K562 (cell line): Measurements from ENCODE around the gene CPZ. TPM values are rescaled to one million over a fixed set of nuclear protein-coding genes. Genes with fewer than 3 reads are reported as not detected.

Experiments
- ATAC-seq: fragments of 200-7000 bp; cut with Tn5 transposase; 3 replicates; pipeline ENCODE4 v1.9.1; 2020; ENCODE audit warnings: moderate library complexity
- BruUV-seq: library from RNA; stranded (reverse); fragments of 400-500 nt; replicated peaks from 2 replicates; lab custom pipeline; 2021; lab: Mats Ljungman, UMichigan
- CTCF ChIA-PET: fragments of 300-600 bp; formaldehyde crosslinking; extraction: SDS; loops from one replicate; lab custom pipeline; 2021; ENCODE audit warnings: low intra/inter-chr PET ratio; lab: Yijun Ruan, JAX
- POLR2A ChIA-PET: fragments of 300-600, 350-650 bp; sonication (Branson Sonifier 250); formaldehyde crosslinking; extraction: SDS; loops from one replicate; lab custom pipeline; 2021; ENCODE audit warnings: antibody characterized with exemption, inconsistent platforms; lab: Yijun Ruan, JAX
- DNase-seq, 4 experiments: peaks; one replicate each; pipeline versions ENCODE4 v3.0.0 to v3.0.0-alpha.2; 2011 to 2018; ENCODE audit warnings: low spot score in 3 of 4, mixed read lengths in 3 of 4; ENCODE audit errors: extremely low read depth in 1 of 4
- FAIRE-seq: peaks from 2 replicates; lab custom pipeline; 2011; peaks lifted over from hg19 to GRCh38; lab: Jason Lieb, UNC
- H2AFZ ChIP-seq: 2 replicates; pipeline ENCODE4 v1.6.0; 2011; ENCODE audit warnings: low read depth, low read length, control low read depth, inconsistent platforms
- H3K27ac ChIP-seq: fragments of 200-600 bp; 3 replicates; pipeline ENCODE4 v1.8.0; 2011; ENCODE audit warnings: low read depth, mild to moderate bottlenecking, control low read depth, inconsistent platforms, low read length, moderate library complexity, mixed read lengths; ENCODE audit errors: extremely low read depth
- H3K27me3 ChIP-seq, 2 experiments: fragments of 300-600 bp in 1 of 2; 2 replicates in 1 of 2; 3 replicates in 1 of 2; pipeline versions ENCODE4 v1.6.0 to v1.8.0; 2011; ENCODE audit warnings: inconsistent platforms in 2 of 2, low read length in 2 of 2, mild to moderate bottlenecking in 1 of 2, mixed read lengths in 1 of 2, moderate library complexity in 1 of 2; ENCODE audit not compliant: control insufficient read depth in 2 of 2, insufficient read depth in 2 of 2
- H3K36me3 ChIP-seq: fragments of 300-600 bp; 3 replicates; pipeline ENCODE4 v1.8.0; 2011; ENCODE audit warnings: mild to moderate bottlenecking, low read length, inconsistent platforms; ENCODE audit not compliant: control insufficient read depth, insufficient read depth
- H3K4me1 ChIP-seq, 2 experiments: fragments of 200-600 bp in 1 of 2; replicated peaks in 1 of 2; 2 replicates in 1 of 2; 3 replicates in 1 of 2; pipeline versions ENCODE4 v1.5.1 to v1.8.0; 2011; ENCODE audit warnings: inconsistent platforms in 2 of 2, low read length in 2 of 2, mild to moderate bottlenecking in 1 of 2, mixed read lengths in 1 of 2, moderate library complexity in 1 of 2; ENCODE audit not compliant: control insufficient read depth in 2 of 2, insufficient read depth in 2 of 2
- H3K4me2 ChIP-seq: 2 replicates; pipeline ENCODE4 v1.6.1; 2011; ENCODE audit warnings: low read length, control low read depth, inconsistent platforms, mixed read lengths; ENCODE audit not compliant: insufficient read depth
- H3K4me3 ChIP-seq: fragments of 200-600 bp; sonication (generic), shearing (Covaris generic); 2 replicates; pipeline ENCODE4 v1.5.1; 2016; ENCODE audit warnings: control low read depth, inconsistent platforms
- H3K79me2 ChIP-seq: fragments of 200-600 bp; 3 replicates; pipeline ENCODE4 v1.8.0; 2011; ENCODE audit warnings: low read length, inconsistent platforms; ENCODE audit not compliant: control insufficient read depth, insufficient read depth
- H3K9ac ChIP-seq, 2 experiments: 2 replicates each; pipeline versions ENCODE4 v1.6.0 to v1.6.1; 2011; ENCODE audit warnings: low read depth in 2 of 2, low read length in 2 of 2, control low read depth in 1 of 2, inconsistent platforms in 1 of 2, mild to moderate bottlenecking in 1 of 2, mixed read lengths in 1 of 2; ENCODE audit not compliant: insufficient read depth in 1 of 2
- H3K9me1 ChIP-seq: one replicate; pipeline ENCODE4 v1.6.0; 2011; ENCODE audit warnings: inconsistent platforms, mild to moderate bottlenecking, low read length, moderate library complexity; ENCODE audit not compliant: control insufficient read depth, insufficient read depth
- H3K9me3 ChIP-seq: replicated peaks from 2 replicates; pipeline ENCODE4 v1.5.1; 2011; ENCODE audit warnings: low read depth, low read length, inconsistent platforms; ENCODE audit not compliant: control insufficient read depth, insufficient read depth
- H4K20me1 ChIP-seq: replicated peaks from 2 replicates; pipeline ENCODE4 v1.6.1; 2011; ENCODE audit warnings: low read length, inconsistent platforms, mixed read lengths; ENCODE audit not compliant: control insufficient read depth, insufficient read depth
- ARID2 ChIP-seq: fragments of 450-650 bp; IDR thresholded peaks from 2 replicates; pipeline ENCODE4 v1.6.1; 2017; ENCODE audit warnings: antibody characterized with exemption, mild to moderate bottlenecking
- CHD2 ChIP-seq: IDR thresholded peaks from 2 replicates; pipeline ENCODE4 v1.6.1; 2011; ENCODE audit warnings: low read depth, low read length
- DNMT1 ChIP-seq: fragments of 450-650 bp; IDR thresholded peaks from 2 replicates; pipeline ENCODE4 v1.6.1; 2016; ENCODE audit warnings: antibody characterized with exemption, mild to moderate bottlenecking
- ELF1 ChIP-seq: fragments of 200-800 bp; sonication (Bioruptor generic); IDR thresholded peaks from 2 replicates; pipeline ENCODE4 v1.6.1; 2016; ENCODE audit warnings: missing genetic modification characterization, missing compliant biosample characterization
- LARP7 ChIP-seq: fragments of 450-650 bp; IDR thresholded peaks from 2 replicates; pipeline ENCODE4 v1.6.1; 2016
- MBD2 ChIP-seq: sonication (generic); IDR thresholded peaks from 2 replicates; pipeline ENCODE4 v1.6.1; 2016; ENCODE audit warnings: low read depth, borderline replicate concordance
- NFE2L1 ChIP-seq: fragments of 450-650 bp; IDR thresholded peaks from 2 replicates; pipeline ENCODE4 v1.6.1; 2016; ENCODE audit warnings: missing genetic modification characterization, low read depth, mild to moderate bottlenecking, missing compliant biosample characterization, moderate library complexity, borderline replicate concordance
- NR2C2 ChIP-seq, 2 experiments: fragments of 200-800 bp in 1 of 2; sonication (Bioruptor generic) in 1 of 2; sonication (generic) in 1 of 2; formaldehyde crosslinking in 1 of 2; IDR thresholded peaks; 2 replicates each; pipeline versions ENCODE4 v1.6.1 to v1.8.0; 2016 to 2022; ENCODE audit warnings: mild to moderate bottlenecking in 1 of 2, missing compliant biosample characterization in 1 of 2, missing genetic modification characterization in 1 of 2, missing genetic modification reagents in 1 of 2
- POLR2H ChIP-seq: IDR thresholded peaks from 2 replicates; pipeline ENCODE4 v1.6.1; 2016; ENCODE audit warnings: missing genetic modification characterization, low read depth, mild to moderate bottlenecking, control low read depth, missing compliant biosample characterization, moderate library complexity
- PRPF4 ChIP-seq: fragments of 200-400 bp; formaldehyde crosslinking; IDR thresholded peaks from one replicate; pipeline ENCODE4 v1.6.1; 2017; ENCODE audit warnings: low read length, low read depth, mild to moderate bottlenecking; ENCODE audit not compliant: insufficient read depth, poor library complexity, severe bottlenecking
- RFX7 ChIP-seq: fragments of 250-450 bp; sonication (Bioruptor Pico); IDR thresholded peaks from 2 replicates; pipeline ENCODE4 v1.5.1; 2021; ENCODE audit warnings: mild to moderate bottlenecking
- SAP30 ChIP-seq: fragments of 200-600 bp; sonication (generic); IDR thresholded peaks from 2 replicates; pipeline ENCODE4 v1.6.1; 2012; ENCODE audit warnings: borderline replicate concordance, low read depth, mild to moderate bottlenecking, moderate library complexity, low read length, control low read depth, inconsistent platforms; ENCODE audit not compliant: insufficient read depth, poor library complexity, severe bottlenecking
- SMAD4 ChIP-seq: fragments of 250-450 bp; sonication (Bioruptor Pico); conservative IDR thresholded peaks from 2 replicates; pipeline ENCODE4 v1.8.0; 2021; ENCODE audit warnings: inconsistent platforms, mild to moderate bottlenecking, moderate library complexity
- SP2 ChIP-seq: IDR thresholded peaks from 2 replicates; pipeline ENCODE4 v1.6.1; 2011; ENCODE audit warnings: mild to moderate bottlenecking, low read depth, low read length, moderate library complexity; ENCODE audit not compliant: poor library complexity, severe bottlenecking; ENCODE audit errors: extremely low read depth
- ZBTB17 ChIP-seq: fragments of 450-650 bp; formaldehyde crosslinking; IDR thresholded peaks from 2 replicates; pipeline ENCODE4 v1.4.0; 2020; ENCODE audit warnings: mild to moderate bottlenecking
- WGBS: fragments of 100-300 bp; shearing (Covaris generic); methylation state at CpG from one replicate; pipeline ENCODE4 v1.1.6; 2016; ENCODE audit warnings: low coverage, mixed read lengths; ENCODE audit not compliant: insufficient coverage; ENCODE audit errors: missing lambda C conversion rate; 5-methylcytosine and 5-hydroxymethylcytosine counted together
- in situ Hi-C: fragments of 300-500 bp; cut with MboI; formaldehyde crosslinking; loops from 4 replicates; pipeline ENCODE4 v1.15.0; 2018; ENCODE audit warnings: inconsistent platforms, mixed read lengths
- intact Hi-C: fragments of 100-400 bp; cut with micrococcal nuclease; formaldehyde crosslinking; loops from 2 replicates; pipeline ENCODE4 v1.14.2; 2022
- polyA plus RNA-seq, 8 experiments: library from polyadenylated mRNA; depleted of rRNA in 4 of 8; stranded (reverse) in 5 of 8; unstranded in 3 of 8; fragments of >200 nt; fragmentation: Nextera tagmentation in 2 of 8; fragmentation: Illumina TruSeq in 1 of 8; extraction: Ambion mirVana in 2 of 8; extraction: Trizol in 1 of 8; gene quantifications; 2 replicates each; pipeline versions ENCODE4 v1.2.1 to v1.2.3, GENCODE V29; 2011 to 2014; ENCODE audit warnings: inconsistent platforms in 1 of 8, missing spikeins in 1 of 8
- total RNA-seq, 7 experiments: library from RNA; depleted of rRNA in 6 of 7; stranded (reverse); fragments of >200 nt in 6 of 7; fragmentation: Illumina TruSeq in 2 of 7; extraction: Trizol in 2 of 7; gene quantifications; 2 replicates each; pipeline versions ENCODE4 v1.2.1 to v1.2.3, GENCODE V29; 2011 to 2021; ENCODE audit warnings: low replicate concordance in 1 of 7
- TF ChIP-seq, protein P1 (sequence below): sonication (generic); formaldehyde crosslinking; IDR thresholded peaks from 2 replicates; pipeline ENCODE4 v1.5.0; 2020; ENCODE audit warnings: missing genetic modification reagents
- TF ChIP-seq, protein P2 (sequence below): fragments of 450-650 bp; formaldehyde crosslinking; IDR thresholded peaks from 2 replicates; pipeline ENCODE4 v1.4.0; 2020; ENCODE audit warnings: mild to moderate bottlenecking, moderate library complexity
- TF ChIP-seq, protein P3 (sequence below): fragments of 250-450 bp; sonication (Bioruptor Pico); IDR thresholded peaks from 2 replicates; pipeline ENCODE4 v1.8.0; 2021; ENCODE audit warnings: borderline replicate concordance, mild to moderate bottlenecking, moderate library complexity; ENCODE audit not compliant: poor library complexity, severe bottlenecking
- TF ChIP-seq, protein P4 (sequence below): fragments of 250-450 bp; sonication (Bioruptor Pico); IDR thresholded peaks from 2 replicates; pipeline ENCODE4 v1.5.0; 2020; ENCODE audit warnings: mild to moderate bottlenecking

The CPZ gene
- total and polyA plus RNA-seq, 9 of the 15 experiments (the other 6 are each of a cell fraction or from before 2014, with no cell fraction given), result 0.06 to 2.2 (median 1.2) TPM; not detected in 1

DNA sequence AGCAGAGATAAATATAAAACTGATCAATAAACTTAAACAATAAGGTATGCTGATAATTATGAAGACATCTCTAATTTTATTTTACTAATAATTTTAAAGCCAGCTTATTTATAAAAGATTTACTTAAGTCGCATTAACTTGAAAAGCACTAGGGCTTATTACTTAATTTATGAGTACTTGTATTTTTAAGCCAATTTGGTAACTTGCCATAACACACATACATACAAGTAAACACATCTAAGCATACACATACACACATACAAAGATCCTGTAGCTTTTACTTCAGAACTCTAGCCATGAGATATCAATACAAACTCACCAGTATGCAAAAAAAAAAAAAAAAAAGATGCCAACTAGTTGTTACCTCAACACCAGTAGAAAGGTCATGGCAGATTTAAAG is 22.4 kb upstream of the CPZ start:
- Histone ChIP-seq H3K4me1 (no peaks in the 10 kb centered on the region; a peak in 1 of 5 replicates), H4K20me1 (no peaks in the 10 kb centered on the region), H3K36me3 (no peaks in the 10 kb centered on the region), H3K9me1 (no peaks in the 10 kb centered on the region), H3K79me2 (no peaks in the 10 kb centered on the region), H3K4me2 (no peak overlapping the region), H3K4me3 (no peak overlapping the region), H3K9ac (no peak overlapping the region), H3K9me3 (no peaks in the 10 kb centered on the region), H3K27me3 (peaks cover 0 to 16% of the 10 kb centered on the region in 2 experiments; a peak in 1 of 5 replicates), H3K27ac (no peak overlapping the region), H2AFZ (no peak overlapping the region)
- DNase-seq (no peak), FAIRE-seq (no peak), ATAC-seq (no peak)
- BruUV-seq, result no TSS peak
- 0% methylated on average over 1 of the region's 1 CpG for whole genome bisulfite sequencing
- intact Hi-C loops, result no loop called here
- in situ Hi-C loops, result no loop called here
- ChIA-PET CTCF (no interaction called here), POLR2A (interaction anchor here (0.6 to 1.5 kb wide), 3 partner anchors 11 to 19 kb away, joined by 3 to 5 read pairs (median 4); no protein-coding TSS in a partner anchor)
- no peak for TF ChIP-seq MBD2
- TF ChIP-seq CHD2, result no peak
- TF ChIP-seq ARID2, result no peak
- no peak for TF ChIP-seq POLR2H (tag)
- no peak for TF ChIP-seq ELF1 (tag)
- TF ChIP-seq, protein P1, sequence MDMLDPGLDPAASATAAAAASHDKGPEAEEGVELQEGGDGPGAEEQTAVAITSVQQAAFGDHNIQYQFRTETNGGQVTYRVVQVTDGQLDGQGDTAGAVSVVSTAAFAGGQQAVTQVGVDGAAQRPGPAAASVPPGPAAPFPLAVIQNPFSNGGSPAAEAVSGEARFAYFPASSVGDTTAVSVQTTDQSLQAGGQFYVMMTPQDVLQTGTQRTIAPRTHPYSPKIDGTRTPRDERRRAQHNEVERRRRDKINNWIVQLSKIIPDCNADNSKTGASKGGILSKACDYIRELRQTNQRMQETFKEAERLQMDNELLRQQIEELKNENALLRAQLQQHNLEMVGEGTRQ (CRISPR knock-in tag), result no peak
- TF ChIP-seq, protein P2, sequence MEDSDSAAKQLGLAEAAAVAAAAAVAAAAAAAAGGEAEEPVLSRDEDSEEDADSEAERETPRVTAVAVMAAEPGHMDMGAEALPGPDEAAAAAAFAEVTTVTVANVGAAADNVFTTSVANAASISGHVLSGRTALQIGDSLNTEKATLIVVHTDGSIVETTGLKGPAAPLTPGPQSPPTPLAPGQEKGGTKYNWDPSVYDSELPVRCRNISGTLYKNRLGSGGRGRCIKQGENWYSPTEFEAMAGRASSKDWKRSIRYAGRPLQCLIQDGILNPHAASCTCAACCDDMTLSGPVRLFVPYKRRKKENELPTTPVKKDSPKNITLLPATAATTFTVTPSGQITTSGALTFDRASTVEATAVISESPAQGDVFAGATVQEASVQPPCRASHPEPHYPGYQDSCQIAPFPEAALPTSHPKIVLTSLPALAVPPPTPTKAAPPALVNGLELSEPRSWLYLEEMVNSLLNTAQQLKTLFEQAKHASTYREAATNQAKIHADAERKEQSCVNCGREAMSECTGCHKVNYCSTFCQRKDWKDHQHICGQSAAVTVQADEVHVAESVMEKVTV (CRISPR knock-in tag), result no peak
- no peak for TF ChIP-seq SMAD4
- no peak for TF ChIP-seq SAP30
- TF ChIP-seq SP2, result no peak
- no peak for TF ChIP-seq LARP7
- TF ChIP-seq, protein P3, sequence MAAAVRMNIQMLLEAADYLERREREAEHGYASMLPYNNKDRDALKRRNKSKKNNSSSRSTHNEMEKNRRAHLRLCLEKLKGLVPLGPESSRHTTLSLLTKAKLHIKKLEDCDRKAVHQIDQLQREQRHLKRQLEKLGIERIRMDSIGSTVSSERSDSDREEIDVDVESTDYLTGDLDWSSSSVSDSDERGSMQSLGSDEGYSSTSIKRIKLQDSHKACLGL (CRISPR knock-in tag), result no peak
- TF ChIP-seq DNMT1, result no peak
- TF ChIP-seq PRPF4, result no peak
- no peak for TF ChIP-seq NR2C2 (CRISPR knock-in tag; IDR thresholded peaks at IDR 0.05)
- TF ChIP-seq NR2C2 (tag; IDR thresholded peaks at IDR 0.05), result no peak
- TF ChIP-seq ZBTB17, result no peak
- TF ChIP-seq, protein P4, sequence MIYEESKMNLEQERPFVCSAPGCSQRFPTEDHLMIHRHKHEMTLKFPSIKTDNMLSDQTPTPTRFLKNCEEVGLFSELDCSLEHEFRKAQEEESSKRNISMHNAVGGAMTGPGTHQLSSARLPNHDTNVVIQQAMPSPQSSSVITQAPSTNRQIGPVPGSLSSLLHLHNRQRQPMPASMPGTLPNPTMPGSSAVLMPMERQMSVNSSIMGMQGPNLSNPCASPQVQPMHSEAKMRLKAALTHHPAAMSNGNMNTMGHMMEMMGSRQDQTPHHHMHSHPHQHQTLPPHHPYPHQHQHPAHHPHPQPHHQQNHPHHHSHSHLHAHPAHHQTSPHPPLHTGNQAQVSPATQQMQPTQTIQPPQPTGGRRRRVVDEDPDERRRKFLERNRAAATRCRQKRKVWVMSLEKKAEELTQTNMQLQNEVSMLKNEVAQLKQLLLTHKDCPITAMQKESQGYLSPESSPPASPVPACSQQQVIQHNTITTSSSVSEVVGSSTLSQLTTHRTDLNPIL (CRISPR knock-in tag), result no peak
- TF ChIP-seq NFE2L1 (tag), result no peak
- TF ChIP-seq RFX7 (CRISPR knock-in tag), result no peak
